Motor neuron (in vitro differentiated cells): ENCODE measurements around the gene MTCL1. TPM values are rescaled to one million over a fixed set of nuclear protein-coding genes. Genes with fewer than 3 reads are reported as not detected.

Experiments
- ATAC-seq, 8 experiments: fragments of 200-7000 bp; cut with Tn5 transposase; replicated peaks in 6 of 8; 2 replicates each; pipeline ENCODE4 v1.8.0; 2021; ENCODE audit warnings: mild to moderate bottlenecking in 8 of 8, moderate library complexity in 8 of 8
- H3K27ac ChIP-seq, 2 donors: fragments of 250-450 bp; sonication (Bioruptor Pico); 2 replicates each; pipeline ENCODE4 v1.9.0; 2021; ENCODE audit warnings: antibody characterized with exemption in 2 of 2, mild to moderate bottlenecking in 2 of 2, moderate library complexity in 1 of 2
- H3K4me1 ChIP-seq, 2 donors: fragments of 250-450 bp; sonication (Bioruptor Pico); replicated peaks in 1 of 2; 2 replicates each; pipeline ENCODE4 v1.6.1; 2021; ENCODE audit warnings: antibody characterized with exemption in 2 of 2, mild to moderate bottlenecking in 2 of 2, moderate library complexity in 1 of 2
- H3K4me3 ChIP-seq, 5 donors: fragments of 250-450 bp; sonication (Bioruptor Pico); 2 replicates each; pipeline ENCODE4 v1.9.0; 2021; ENCODE audit warnings: antibody characterized with exemption in 5 of 5, mild to moderate bottlenecking in 5 of 5, moderate library complexity in 4 of 5
- WGBS, 10 experiments: fragments of 450-650 bp; shearing (Covaris generic); methylation state at CpG; one replicate each; pipeline ENCODE4 v1.0.0; 2022; 5-methylcytosine and 5-hydroxymethylcytosine counted together
- in situ Hi-C, 9 experiments: fragments of 400-800 bp; cut with MboI; loops; one replicate each; pipeline ENCODE4 v1.15.0; 2021; ENCODE audit warnings: low sequenced_read_pairs in 9 of 9, low pct_unique_long_range_greater_than_20kb in 2 of 9; ENCODE audit not compliant: unreplicated experiment in 9 of 9
- total RNA-seq, 8 experiments: library from RNA; unstranded; fragments of 300-600 nt; gene quantifications; 2 replicates each; pipeline versions ENCODE4 v1.2.3 to v1.2.4, GENCODE V29; 2022

Gene MTCL1
- total RNA-seq, 8 experiments from 2014 or later: 10.4 to 35.6 (median 15.6) TPM

GRCh38 chr18:8721716-8722115, 16.4 kb downstream of the MTCL1 start:
- in situ Hi-C loops: loop anchor here in 1 of 9 experiments (25.0 kb wide), 1 partner anchor 109 kb away; the partner anchor contains the start of gene RAB12
- Histone ChIP-seq H3K4me3 (no peak overlapping the region), H3K4me1 (peaks cover 4 to 12% of the 10 kb centered on the region in 2 donors), H3K27ac (no peak overlapping the region)
- peak in 2 of 8 experiments; percentile 49 to 72 for ATAC-seq
- WGBS, 10 experiments: 60 to 100% (median 93%) methylated on average over 1 to 3 of the region's 5 CpGs; no CpG with 5 or more reads in 1 of the 10 experiments

- in situ Hi-C loops: loop anchor here in 1 of 9 experiments (25.0 kb wide), 1 partner anchor 111 kb away; the partner anchor contains the start of gene RAB12
- WGBS, 10 experiments: 91 to 100% (median 96%) methylated on average over 2 to 10 of the region's 13 CpGs
- Histone ChIP-seq H3K4me1 (peaks cover 4 to 12% of the 10 kb centered on the region in 2 donors), H3K4me3 (no peak overlapping the region), H3K27ac (no peak overlapping the region)
- ATAC-seq: no peak
These were observed 17.8 kb downstream of the MTCL1 start for GRCh38 chr18:8722946-8723820.

GRCh38 chr18:8724452-8724851, 19.1 kb downstream of the MTCL1 start:
- in situ Hi-C loops: loop anchor here in 1 of 9 experiments (25.0 kb wide), 1 partner anchor 112 kb away; the partner anchor contains the start of gene RAB12
- no peak for ATAC-seq
- Histone ChIP-seq H3K4me3 (no peak overlapping the region), H3K27ac (no peak overlapping the region), H3K4me1 (peaks cover 0 to 4% of the 10 kb centered on the region in 2 donors)
- WGBS, 10 experiments: 20 to 98% (median 50%) methylated on average over 1 to 6 of the region's 6 CpGs; no CpG with 5 or more reads in 1 of the 10 experiments

- in situ Hi-C loops: no loop called here
- Histone ChIP-seq H3K27ac (no peak overlapping the region), H3K4me3 (no peak overlapping the region), H3K4me1 (no peaks in the 10 kb centered on the region)
- WGBS, 10 experiments: 79 to 100% (median 94%) methylated on average over 1 to 15 of the region's 17 CpGs
- ATAC-seq: no peak
These were observed 20.9 kb downstream of the MTCL1 start for GRCh38 chr18:8726281-8726680.

- no peaks in the 10 kb centered on the region for H3K4me1 ChIP-seq
- ATAC-seq: no peak
- no peak overlapping the region for H3K27ac ChIP-seq
- in situ Hi-C loops: no loop called here
- no peak overlapping the region for H3K4me3 ChIP-seq
- WGBS, 10 experiments: 91 to 100% (median 95%) methylated on average over 1 to 4 of the region's 4 CpGs; no CpG with 5 or more reads in 1 of the 10 experiments
These were observed 21.8 kb downstream of the MTCL1 start for GRCh38 chr18:8726963-8727705.

GRCh38 chr18:8730080-8730827, 24.9 kb downstream of the MTCL1 start:
- ATAC-seq: no peak
- 82 to 100% (median 93%) methylated on average over 2 to 12 of the region's 16 CpGs; no CpG with 5 or more reads in 1 of the 10 experiments for WGBS, 10 experiments
- in situ Hi-C loops: no loop called here
- Histone ChIP-seq H3K4me3 (no peak overlapping the region), H3K4me1 (no peaks in the 10 kb centered on the region), H3K27ac (no peak overlapping the region)

GRCh38 chr18:8732442-8733360, 27.3 kb downstream of the MTCL1 start:
- H3K4me3 ChIP-seq: no peak overlapping the region
- no peaks in the 10 kb centered on the region for H3K4me1 ChIP-seq
- in situ Hi-C loops: no loop called here
- 86 to 100% (median 95%) methylated on average over 5 to 16 of the region's 22 CpGs; no CpG with 5 or more reads in 1 of the 10 experiments for WGBS, 10 experiments
- ATAC-seq: no peak
- H3K27ac ChIP-seq: no peak overlapping the region

- 90 to 93% methylated on average over 2 to 3 of the region's 5 CpGs; no CpG with 5 or more reads in 8 of the 10 experiments for WGBS, 10 experiments
- in situ Hi-C loops: no loop called here
- ATAC-seq: no peak
- H3K27ac ChIP-seq: no peak overlapping the region
- no peaks in the 10 kb centered on the region for H3K4me1 ChIP-seq
- H3K4me3 ChIP-seq: no peak overlapping the region
These were observed 29.1 kb downstream of the MTCL1 start for GRCh38 chr18:8734496-8734895.

GRCh38 chr18:8735274-8735673, 29.9 kb downstream of the MTCL1 start:
- in situ Hi-C loops: no loop called here
- 40 to 100% (median 80%) methylated on average over 1 of the region's 2 CpGs; no CpG with 5 or more reads in 5 of the 10 experiments for WGBS, 10 experiments

GRCh38 chr18:8741117-8741516, 35.8 kb downstream of the MTCL1 start:
- Histone ChIP-seq H3K4me3 (no peak overlapping the region), H3K4me1 (peaks cover 7 to 10% of the 10 kb centered on the region in 2 donors), H3K27ac (no peak overlapping the region)
- in situ Hi-C loops: no loop called here
- peak in 4 of 8 experiments; percentile 21 to 57 (median 37) for ATAC-seq
- WGBS, 10 experiments: 0 to 100% (median 20%) methylated on average over 1 of the region's 1 CpG; no CpG with 5 or more reads in 4 of the 10 experiments

More at GRCh38 chr18:8735274-8735673, 29.9 kb downstream of the MTCL1 start:
- no peak for ATAC-seq
- H3K27ac ChIP-seq: no peak overlapping the region
- H3K4me3 ChIP-seq: no peak overlapping the region
- H3K4me1 ChIP-seq: no peaks in the 10 kb centered on the region

- peak in 1 of 8 experiments; percentile 25 for ATAC-seq
- 65 to 100% (median 93%) methylated on average over 1 to 7 of the region's 7 CpGs; no CpG with 5 or more reads in 1 of the 10 experiments for WGBS, 10 experiments
These were observed 36.2 kb downstream of the MTCL1 start for GRCh38 chr18:8741532-8741931.

More at GRCh38 chr18:8741532-8741931, 36.2 kb downstream of the MTCL1 start:
- in situ Hi-C loops: no loop called here
- peaks cover 7 to 10% of the 10 kb centered on the region in 2 donors for H3K4me1 ChIP-seq
- no peak overlapping the region for H3K27ac ChIP-seq
- no peak overlapping the region for H3K4me3 ChIP-seq
